HCT116 (cell line): Measurements from ENCODE around the gene CDA.

Source experiments
- REST ChIP-seq: IDR thresholded peaks from 2 replicates; pipeline ENCODE4 v1.6.1; 2012; ENCODE audit warnings: low read depth
- ZNF274 ChIP-seq: fragments of 200-500 bp; sonication (Bioruptor generic); IDR thresholded peaks from 2 replicates; pipeline ENCODE4 v1.6.1; 2014; ENCODE audit warnings: mild to moderate bottlenecking, low read depth, low read length, inconsistent platforms

- no peak for TF ChIP-seq ZNF274
- no peak for TF ChIP-seq REST
Observed at GRCh38 chr1:20632386-20632785, 43.5 kb downstream of the CDA start.
